Omental fat pad (tissue), 4 donors: ENCODE data around the gene COL4A1. TPM values are rescaled to one million over a fixed set of nuclear protein-coding genes. Genes with fewer than 3 reads are reported as not detected.

ENCODE experiments used
- ATAC-seq: fragments of 150-250 bp; one replicate; pipeline ENCODE4 v1.9.1; 2016; ENCODE audit warnings: mild to moderate bottlenecking, moderate library complexity; ENCODE audit not compliant: low FRiP score
- DNase-seq: peaks from one replicate; pipeline ENCODE4 v3.0.0-alpha.2; 2019; ENCODE audit warnings: low spot score
- CTCF ChIP-seq, 3 donors: fragments of 450-650 bp; IDR thresholded peaks; one replicate each; pipeline ENCODE4 v1.5.1; 2016 to 2017; ENCODE audit warnings: antibody characterized with exemption in 3 of 3, mild to moderate bottlenecking in 3 of 3, moderate library complexity in 2 of 3
- total RNA-seq, 4 donors: library from RNA; depleted of rRNA; stranded (reverse); fragments of >200 nt; gene quantifications; one replicate each; pipeline ENCODE4 v1.1.0, GENCODE V29; 2016

Gene COL4A1
- total RNA-seq, 4 donors from 2014 or later: 611 to 1,113 (median 995) TPM

DNA sequence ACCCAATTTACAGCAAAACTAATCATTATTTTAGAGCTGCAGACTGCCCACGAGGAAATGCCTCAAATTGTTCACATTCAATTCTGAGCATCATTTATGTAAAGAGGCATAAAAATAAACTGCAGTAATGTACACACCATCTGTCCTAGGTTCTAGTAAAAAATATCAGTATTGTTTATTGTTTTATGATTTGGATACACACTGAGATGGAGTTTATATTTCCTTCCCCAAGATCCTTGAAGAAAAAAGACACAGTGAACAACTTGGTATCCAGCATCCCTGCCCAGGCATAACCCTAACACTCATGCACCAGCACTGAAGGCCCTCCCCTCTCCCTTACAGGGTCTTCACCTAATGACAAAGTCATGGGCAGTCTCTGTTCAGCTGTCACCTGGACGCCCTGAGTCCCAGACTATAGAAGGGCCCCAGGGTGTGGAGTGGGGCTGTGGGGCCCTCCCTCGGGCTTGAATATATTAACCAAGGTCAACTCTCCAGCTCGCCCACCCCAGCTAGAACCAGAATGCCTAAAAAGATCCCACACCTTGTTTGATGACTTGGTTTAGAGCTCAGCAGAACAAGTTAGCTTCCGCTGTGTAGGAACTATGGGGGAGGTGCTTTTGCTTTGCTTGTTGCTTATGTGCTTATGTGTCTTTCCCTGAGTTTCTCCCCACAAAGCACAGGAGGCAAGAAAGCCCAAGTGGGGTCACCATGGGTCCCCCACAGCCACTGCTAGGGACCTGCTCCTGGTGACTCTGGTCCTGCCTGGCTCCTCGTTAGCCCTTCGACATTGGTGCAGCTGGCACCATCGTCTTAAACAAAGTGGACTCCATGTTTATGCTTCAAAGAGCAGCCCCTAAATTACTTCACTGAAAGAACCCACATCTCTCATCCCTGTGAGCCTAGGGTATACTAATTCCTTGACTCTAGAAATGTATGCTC lies 111.1 kb downstream of the COL4A1 start:
- ATAC-seq (no peak), DNase-seq (no peak)
- TF ChIP-seq CTCF (IDR thresholded peaks at IDR 0.05): no peak

GRCh38 chr13:110194451-110194850 lies 112.5 kb downstream of the COL4A1 start:
- DNase-seq (no peak), ATAC-seq (no peak)
- no peak for TF ChIP-seq CTCF (IDR thresholded peaks at IDR 0.05)

DNA sequence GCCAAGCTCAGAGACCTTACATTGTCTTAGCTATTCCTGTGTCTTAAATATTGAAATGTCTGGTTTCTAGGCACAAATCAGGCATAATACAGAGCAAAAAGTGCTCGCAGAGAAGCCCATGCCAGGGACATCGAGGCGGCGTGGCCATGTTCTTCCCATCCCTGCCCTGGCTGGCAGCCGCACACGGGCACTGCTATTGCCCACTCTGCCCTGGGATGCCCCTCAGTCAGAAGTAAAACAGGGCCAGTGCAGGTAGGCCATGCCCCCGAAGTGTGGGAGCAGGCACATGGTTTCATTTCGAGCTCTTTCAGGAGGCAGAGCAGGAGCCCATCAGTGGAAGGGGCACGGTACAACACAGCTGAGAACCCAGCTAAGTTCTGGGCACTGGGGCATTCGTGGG lies 113.5 kb downstream of the COL4A1 start:
- no peak for DNase-seq
- no peak for TF ChIP-seq CTCF (IDR thresholded peaks at IDR 0.05)
- no peak for ATAC-seq

GRCh38 chr13:110192472-110192871 lies 114.5 kb downstream of the COL4A1 start:
- DNase-seq (no peak), ATAC-seq (no peak)
- no peak for TF ChIP-seq CTCF (IDR thresholded peaks at IDR 0.05)

GRCh38 chr13:110187641-110188161 lies 119.3 kb downstream of the COL4A1 start:
- no peak for TF ChIP-seq CTCF (IDR thresholded peaks at IDR 0.05)
- peak; percentile 57 for DNase-seq
- ATAC-seq: peak; percentile 73

GRCh38 chr13:110186231-110186855 lies 120.6 kb downstream of the COL4A1 start:
- TF ChIP-seq CTCF (IDR thresholded peaks at IDR 0.05): no peak
- DNase-seq (no peak), ATAC-seq (no peak)
